H1 (cell line): ENCODE measurements around the gene DIABLO. TPM values are rescaled to one million over a fixed set of nuclear protein-coding genes. Genes with fewer than 3 reads are reported as not detected.

ENCODE experiments used
- ATF2 ChIP-seq: IDR thresholded peaks from 2 replicates; pipeline ENCODE4 v1.6.1; 2012; ENCODE audit warnings: low read length, inconsistent platforms
- GTF2F1 ChIP-seq: IDR thresholded peaks from 2 replicates; pipeline ENCODE4 v1.6.1; 2012; ENCODE audit warnings: low read depth, low read length, improper control_type of control experiment, borderline replicate concordance
- HDAC2 ChIP-seq, 2 experiments: fragments of 300-600 bp in 1 of 2; sonication (generic) in 1 of 2; IDR thresholded peaks; 2 replicates each; pipeline ENCODE4 v1.6.1; 2011 to 2012; ENCODE audit warnings: low read depth in 2 of 2, low read length in 2 of 2, mild to moderate bottlenecking in 2 of 2, moderate library complexity in 2 of 2, borderline replicate concordance in 1 of 2, inconsistent platforms in 1 of 2
- HDAC6 ChIP-seq: IDR thresholded peaks from one replicate; pipeline ENCODE4 v1.7.1; 2012; ENCODE audit warnings: low read depth, mild to moderate bottlenecking, inconsistent platforms, low read length, moderate library complexity
- KDM4A ChIP-seq: IDR thresholded peaks from one replicate; pipeline ENCODE4 v1.7.1; 2012; ENCODE audit warnings: low read depth, mild to moderate bottlenecking, moderate library complexity, low read length, inconsistent platforms; ENCODE audit not compliant: severe bottlenecking
- KDM5A ChIP-seq: fragments of 200-600 bp; IDR thresholded peaks from 2 replicates; pipeline ENCODE4 v1.7.1; 2012; ENCODE audit warnings: mild to moderate bottlenecking, low read length, inconsistent platforms, mixed read lengths
- NANOG ChIP-seq: IDR thresholded peaks from 2 replicates; pipeline ENCODE4 v1.6.1; 2011; ENCODE audit warnings: low read length, low read depth, mild to moderate bottlenecking, inconsistent platforms; ENCODE audit not compliant: insufficient read depth, poor library complexity, severe bottlenecking
- NRF1 ChIP-seq: IDR thresholded peaks from 2 replicates; pipeline ENCODE4 v1.6.1; 2011; ENCODE audit warnings: mild to moderate bottlenecking, low read depth, low read length, improper control_type of control experiment
- PHF8 ChIP-seq: fragments of 200-600 bp; sonication (generic); conservative IDR thresholded peaks from 2 replicates; pipeline ENCODE4 v1.7.1; 2012; ENCODE audit warnings: low read depth, mild to moderate bottlenecking, inconsistent platforms, low read length, moderate library complexity
- POLR2A ChIP-seq, 2 experiments: IDR thresholded peaks; 1 replicate in 1 of 2; 2 replicates in 1 of 2; pipeline ENCODE4 v1.6.1; 2011; ENCODE audit warnings: low read depth in 2 of 2, low read length in 2 of 2, mild to moderate bottlenecking in 2 of 2; ENCODE audit errors: control extremely low read depth in 1 of 2
- POLR2AphosphoS5 ChIP-seq: IDR thresholded peaks from 2 replicates; pipeline ENCODE4 v1.6.1; 2011; ENCODE audit warnings: low read depth, low read length
- RBBP5 ChIP-seq: IDR thresholded peaks from 2 replicates; pipeline ENCODE4 v1.7.1; 2012; ENCODE audit warnings: low read depth, mild to moderate bottlenecking, inconsistent platforms, low read length, moderate library complexity, borderline replicate concordance
- RXRA ChIP-seq: IDR thresholded peaks from 2 replicates; pipeline ENCODE4 v1.6.1; 2011; ENCODE audit warnings: low read depth, mild to moderate bottlenecking, low read length, moderate library complexity; ENCODE audit not compliant: insufficient read depth
- SP1 ChIP-seq: IDR thresholded peaks from 2 replicates; pipeline ENCODE4 v1.6.1; 2011; ENCODE audit warnings: low read depth, low read length
- SP4 ChIP-seq: IDR thresholded peaks from 2 replicates; pipeline ENCODE4 v1.6.1; 2012; ENCODE audit warnings: low read length, inconsistent platforms
- TAF7 ChIP-seq: optimal IDR thresholded peaks from 2 replicates; pipeline ENCODE3; 2011; ENCODE audit warnings: low read depth, mild to moderate bottlenecking, inconsistent platforms, low read length, moderate library complexity, borderline replicate concordance
- TBP ChIP-seq: IDR thresholded peaks from 2 replicates; pipeline ENCODE4 v1.6.1; 2011; ENCODE audit warnings: low read depth, low read length, improper control_type of control experiment
- YY1 ChIP-seq: IDR thresholded peaks from 2 replicates; pipeline ENCODE4 v1.6.1; 2011; ENCODE audit warnings: low read depth, mild to moderate bottlenecking, low read length
- polyA plus RNA-seq, 7 experiments: library from polyadenylated mRNA; depleted of rRNA in 3 of 7; stranded (reverse) in 5 of 7; unstranded in 2 of 7; fragments of >200 nt in 5 of 7; fragments of 200-250 nt in 2 of 7; gene quantifications; 1 replicate in 5 of 7; 2 replicates in 1 of 7; 4 replicates in 1 of 7; pipeline versions ENCODE4 v1.2.1 to v1.2.3, GENCODE V29; 2011 to 2013; ENCODE audit warnings: missing spikeins in 2 of 7, mixed read lengths in 2 of 7
- total RNA-seq: library from RNA; stranded (reverse); fragmentation: NEBNext Ultra II Directional; extraction: Animal tissue kit (Norgen Biotek cat#: 25700); gene quantifications from 2 replicates; pipeline ENCODE4 v1.2.1, GENCODE V29; 2021
- TF ChIP-seq, protein P1 (sequence below), 3 experiments: IDR thresholded peaks; 1 replicate in 2 of 3; 2 replicates in 1 of 3; pipeline versions ENCODE4 v1.5.1 to v1.6.1; 2011; ENCODE audit warnings: low read length in 3 of 3, mild to moderate bottlenecking in 3 of 3, inconsistent platforms in 2 of 3, low read depth in 1 of 3, moderate library complexity in 1 of 3; ENCODE audit not compliant: insufficient read depth in 1 of 3; ENCODE audit errors: control extremely low read depth in 1 of 3
- TF ChIP-seq, protein P2 (sequence below): IDR thresholded peaks from 2 replicates; pipeline ENCODE4 v1.6.1; 2012; ENCODE audit warnings: inconsistent platforms

Gene DIABLO
- total and polyA plus RNA-seq, 2 of the 8 experiments (the other 6 are each of a cell fraction or from before 2014, with no cell fraction given), result 65.2 to 68.3 TPM

DNA sequence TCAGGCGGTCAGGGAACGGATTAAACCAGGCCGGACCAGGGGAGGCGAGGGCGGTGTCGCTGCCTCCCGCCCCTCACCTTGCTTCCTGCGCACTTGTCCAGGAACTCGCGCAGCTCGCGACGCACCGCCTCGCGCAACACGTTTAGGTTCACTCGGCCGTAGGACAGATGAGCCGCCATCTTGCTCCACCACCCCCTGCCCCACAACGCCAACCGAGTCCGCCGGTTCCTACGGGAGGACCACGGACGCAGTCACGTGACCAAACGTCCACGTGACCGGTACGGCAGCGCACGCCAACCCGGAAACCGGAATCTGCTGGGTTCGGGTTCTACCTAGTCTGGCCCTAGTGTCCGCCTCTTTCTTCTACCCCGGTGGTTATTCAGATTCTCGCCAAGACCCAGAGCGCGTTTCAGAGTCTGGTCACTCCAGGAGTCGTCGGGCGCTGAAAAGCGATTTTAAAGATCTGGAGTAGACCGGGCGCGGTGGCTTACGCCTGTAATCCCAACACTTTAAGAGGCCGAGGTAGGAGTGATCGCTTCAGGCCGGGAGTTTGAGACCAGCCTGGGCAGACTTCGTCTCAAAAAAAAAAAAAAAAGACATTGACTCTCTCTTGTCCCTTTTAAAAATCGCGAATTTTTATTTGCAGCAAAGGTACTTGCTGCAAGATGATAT lies 40.5 kb upstream of the DIABLO start, which contains the start of gene VPS33A (continued):
- TF ChIP-seq, protein P1, sequence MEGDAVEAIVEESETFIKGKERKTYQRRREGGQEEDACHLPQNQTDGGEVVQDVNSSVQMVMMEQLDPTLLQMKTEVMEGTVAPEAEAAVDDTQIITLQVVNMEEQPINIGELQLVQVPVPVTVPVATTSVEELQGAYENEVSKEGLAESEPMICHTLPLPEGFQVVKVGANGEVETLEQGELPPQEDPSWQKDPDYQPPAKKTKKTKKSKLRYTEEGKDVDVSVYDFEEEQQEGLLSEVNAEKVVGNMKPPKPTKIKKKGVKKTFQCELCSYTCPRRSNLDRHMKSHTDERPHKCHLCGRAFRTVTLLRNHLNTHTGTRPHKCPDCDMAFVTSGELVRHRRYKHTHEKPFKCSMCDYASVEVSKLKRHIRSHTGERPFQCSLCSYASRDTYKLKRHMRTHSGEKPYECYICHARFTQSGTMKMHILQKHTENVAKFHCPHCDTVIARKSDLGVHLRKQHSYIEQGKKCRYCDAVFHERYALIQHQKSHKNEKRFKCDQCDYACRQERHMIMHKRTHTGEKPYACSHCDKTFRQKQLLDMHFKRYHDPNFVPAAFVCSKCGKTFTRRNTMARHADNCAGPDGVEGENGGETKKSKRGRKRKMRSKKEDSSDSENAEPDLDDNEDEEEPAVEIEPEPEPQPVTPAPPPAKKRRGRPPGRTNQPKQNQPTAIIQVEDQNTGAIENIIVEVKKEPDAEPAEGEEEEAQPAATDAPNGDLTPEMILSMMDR (IDR thresholded peaks at IDR 0.05; ENCODE audit: control extremely low read depth in 1 of 3, insufficient read depth in 1 of 3, low read depth in 1 of 3, low read length in 3 of 3), result no peak
- peak; percentile 94 to 95 for TF ChIP-seq POLR2A (IDR thresholded peaks at IDR 0.05; ENCODE audit: control extremely low read depth in 1 of 2, low read depth in 2 of 2, low read length in 2 of 2)
- peak; percentile 93 for TF ChIP-seq YY1
- peak; percentile 95 for TF ChIP-seq GTF2F1
- TF ChIP-seq SP1, result peak; percentile 74; the same call in 1 of the 2 replicates
- TF ChIP-seq TBP, result peak; percentile 82
- 0 out of 2 replicates have a peak, but pooled peaks have one; percentile 78 for TF ChIP-seq RXRA
- TF ChIP-seq PHF8, result peak; percentile 98
- TF ChIP-seq NRF1, result peak; percentile 25; the same call in 1 of the 2 replicates
- peak; percentile 56 for TF ChIP-seq KDM4A
- TF ChIP-seq ATF2, result peak; percentile 67
- TF ChIP-seq HDAC2 (IDR thresholded peaks at IDR 0.05; ENCODE audit: borderline replicate concordance in 1 of 2, low read depth in 2 of 2, low read length in 2 of 2), result peak in 1 of 2 experiments; percentile 99; a peak in 2 of 4 replicates
- TF ChIP-seq NANOG, result peak; percentile 78
- peak; percentile 72 for TF ChIP-seq TAF7
- TF ChIP-seq, protein P2, sequence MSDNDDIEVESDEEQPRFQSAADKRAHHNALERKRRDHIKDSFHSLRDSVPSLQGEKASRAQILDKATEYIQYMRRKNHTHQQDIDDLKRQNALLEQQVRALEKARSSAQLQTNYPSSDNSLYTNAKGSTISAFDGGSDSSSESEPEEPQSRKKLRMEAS, result peak; percentile 96
- no peak for TF ChIP-seq HDAC6
- TF ChIP-seq RBBP5, result peak; percentile 70; the same call in 1 of the 2 replicates
- peak; percentile 99 for TF ChIP-seq POLR2AphosphoS5
- TF ChIP-seq SP4, result peak; percentile 99
- peak; percentile 95 for TF ChIP-seq KDM5A
